Type B pancreatic cell (in vitro differentiated cells): Measurements from ENCODE around the gene NUP50. TPM values are rescaled to one million over a fixed set of nuclear protein-coding genes. Genes with fewer than 3 reads are reported as not detected.

Experiments used
- DNase-seq: peaks from one replicate; pipeline ENCODE4 v3.0.0; 2021; ENCODE audit warnings: mixed read lengths; ENCODE audit not compliant: unreplicated experiment; ENCODE audit errors: extremely low spot score
- H3K27ac Mint-ChIP-seq: 2 replicates; pipeline ENCODE4 v1.8.0; 2021; ENCODE audit warnings: mild to moderate bottlenecking, mixed read lengths
- H3K27me3 Mint-ChIP-seq: 2 replicates; pipeline ENCODE4 v1.8.0; 2021; ENCODE audit warnings: mixed read lengths
- H3K36me3 Mint-ChIP-seq: 2 replicates; pipeline ENCODE4 v1.8.0; 2021; ENCODE audit warnings: mixed read lengths
- H3K4me1 Mint-ChIP-seq: one replicate; pipeline ENCODE4 v1.8.0; 2021; ENCODE audit warnings: mixed read lengths; ENCODE audit not compliant: unreplicated experiment
- H3K4me3 Mint-ChIP-seq: 2 replicates; pipeline ENCODE4 v1.8.0; 2021; ENCODE audit warnings: mild to moderate bottlenecking, mixed read lengths
- H3K9me3 Mint-ChIP-seq: 2 replicates; pipeline ENCODE4 v1.8.0; 2021; ENCODE audit warnings: mixed read lengths
- CTCF ChIP-seq: fragments of 200-600 bp; sonication (generic); conservative IDR thresholded peaks from 2 replicates; pipeline ENCODE4 v1.5.0; 2021; ENCODE audit warnings: antibody characterized with exemption, mild to moderate bottlenecking
- microRNA-seq: library from miRNA; unstranded; fragments of <30 nt; microRNA quantifications from one replicate; pipeline ENCODE4, GENCODE V29; 2020
- total RNA-seq: library from RNA; stranded (reverse); gene quantifications from 2 replicates; pipeline ENCODE4 v1.2.1, GENCODE V29; 2021; ENCODE audit warnings: low replicate concordance

Gene NUP50
- total RNA-seq, 1 donor from 2014 or later = 83.6 TPM

- H3K4me1 Mint-ChIP-seq = peaks cover 19% of the 10 kb centered on the region
- no peak overlapping the region for H3K4me3 Mint-ChIP-seq
- no peaks in the 10 kb centered on the region for H3K27me3 Mint-ChIP-seq
- H3K27ac Mint-ChIP-seq = no peak overlapping the region
- H3K36me3 Mint-ChIP-seq = no peaks in the 10 kb centered on the region
- H3K9me3 Mint-ChIP-seq = no peaks in the 10 kb centered on the region
- TF ChIP-seq CTCF = no peak
- DNase-seq = no peak
Observed at GRCh38 chr22:45233827-45234226, 70.1 kb downstream of the NUP50 start.

DNA sequence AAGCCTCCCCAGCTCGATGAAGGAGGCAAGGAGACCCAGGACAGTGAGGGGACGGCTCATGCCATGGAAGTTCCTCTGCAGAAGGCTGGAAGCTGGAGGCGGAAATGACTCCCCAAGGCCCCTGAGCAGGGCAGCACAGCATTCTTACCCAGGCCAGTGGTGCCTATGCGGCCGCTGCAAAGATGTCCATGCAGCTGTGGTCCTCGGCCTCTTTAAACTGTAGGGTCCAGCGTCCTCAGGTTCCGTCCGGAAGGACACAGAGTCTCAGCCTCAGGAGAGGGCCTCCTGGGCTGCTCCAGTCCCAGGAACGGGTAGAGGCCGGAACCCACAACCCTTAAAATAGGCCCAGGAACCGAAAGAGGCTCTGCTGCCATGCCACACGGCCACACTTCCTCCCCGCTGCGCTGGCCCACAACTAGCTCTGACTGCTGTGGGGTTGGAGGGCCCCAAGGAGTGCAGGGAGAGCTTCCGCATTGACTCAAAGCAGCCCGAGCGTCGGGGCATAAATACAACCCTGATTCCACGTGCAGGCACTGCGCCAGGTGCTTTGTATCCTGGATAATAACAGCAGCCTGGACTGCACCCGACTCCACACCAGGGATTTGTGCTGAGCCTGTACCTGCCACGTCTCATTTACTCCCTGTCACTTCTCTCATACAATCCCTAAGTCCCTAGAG is 71.5 kb downstream of the NUP50 start:
- Mint-ChIP-seq H3K9me3 (no peaks in the 10 kb centered on the region), H3K4me3 (no peak overlapping the region), H3K36me3 (no peaks in the 10 kb centered on the region), H3K4me1 (peaks cover 28% of the 10 kb centered on the region), H3K27ac (no peak overlapping the region), H3K27me3 (no peaks in the 10 kb centered on the region)
- TF ChIP-seq CTCF = no peak
- no peak for DNase-seq

GRCh38 chr22:45235851-45236342 is 72.2 kb downstream of the NUP50 start:
- no peaks in the 10 kb centered on the region for H3K36me3 Mint-ChIP-seq
- no peak overlapping the region for H3K4me3 Mint-ChIP-seq
- H3K27ac Mint-ChIP-seq = no peak overlapping the region
- H3K27me3 Mint-ChIP-seq = no peaks in the 10 kb centered on the region
- no peaks in the 10 kb centered on the region for H3K9me3 Mint-ChIP-seq
- no peak for DNase-seq
- TF ChIP-seq CTCF = no peak
- H3K4me1 Mint-ChIP-seq = peaks cover 28% of the 10 kb centered on the region

DNA sequence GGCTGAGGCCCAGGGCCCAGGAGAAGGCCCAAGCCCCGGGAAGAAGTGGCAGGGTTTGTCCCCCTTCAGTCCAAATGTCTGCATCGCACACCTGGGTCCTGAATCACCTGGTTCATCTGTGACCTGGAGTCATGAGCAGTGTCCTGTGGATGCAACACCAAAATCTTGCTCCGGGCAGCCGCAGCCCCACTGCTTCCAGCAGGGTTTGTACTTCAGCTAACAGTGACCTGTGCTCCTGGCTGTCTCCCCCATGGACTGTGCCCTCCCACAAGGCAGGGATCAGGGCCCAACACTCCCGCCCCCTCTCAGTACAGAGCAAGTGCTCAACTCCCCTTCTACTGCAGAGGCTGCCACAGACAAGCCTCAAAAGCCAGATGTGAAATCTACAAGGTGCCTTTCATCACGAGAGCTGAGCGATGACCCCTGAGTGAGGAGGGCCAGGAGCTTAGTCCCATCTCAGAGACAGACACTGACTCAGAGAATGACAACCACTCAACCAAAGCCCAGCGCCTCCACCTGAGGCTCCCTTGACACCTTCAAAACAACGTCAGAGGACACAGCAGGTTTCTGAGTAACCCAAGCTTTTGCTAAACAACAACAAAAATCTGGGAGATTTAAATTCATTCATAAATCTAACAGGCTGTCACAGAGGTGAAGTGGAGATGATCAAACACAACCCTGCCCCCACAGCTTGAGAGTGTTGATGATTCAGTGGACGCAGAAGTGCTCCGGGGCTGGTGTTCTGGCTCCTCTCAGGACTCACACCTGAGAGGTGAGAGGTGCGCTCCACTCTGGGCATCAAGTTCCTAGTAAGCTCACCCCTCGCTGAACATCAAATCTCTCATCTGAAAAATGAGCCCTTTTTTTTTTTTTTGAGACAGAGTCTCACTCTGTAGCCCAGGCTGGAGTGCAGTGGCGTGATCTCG is 73.6 kb downstream of the NUP50 start:
- peak overlapping the region; percentile 52 for H3K4me3 Mint-ChIP-seq
- H3K27ac Mint-ChIP-seq = peak overlapping the region; percentile 39
- no peaks in the 10 kb centered on the region for H3K9me3 Mint-ChIP-seq
- no peak for DNase-seq
- no peaks in the 10 kb centered on the region for H3K36me3 Mint-ChIP-seq
- no peaks in the 10 kb centered on the region for H3K27me3 Mint-ChIP-seq
- no peak for TF ChIP-seq CTCF
- H3K4me1 Mint-ChIP-seq = peaks cover 24% of the 10 kb centered on the region

Small RNA genes within 50 kb of the gene (microRNA-seq; reads per million reads assigned to microRNA genes)
- gene MIR1249 = 3.9 reads per million, percentile 13 among the genes with 10 or more reads in this experiment

Other genes with a start within 250 kb of the NUP50 start
- 2.1 and 19.0 TPM in 2 replicates for gene PHF21B, start 153.9 kb upstream of the NUP50 start, total RNA-seq
- gene KIAA0930, start 77.0 kb downstream of the NUP50 start, total RNA-seq = 54.1 and 68.0 TPM in 2 replicates
- 0.29 and 0.62 TPM in 2 replicates for gene UPK3A, start 121.0 kb downstream of the NUP50 start, total RNA-seq
- gene FAM118A, start 146.0 kb downstream of the NUP50 start, total RNA-seq = 89.7 and 121 TPM in 2 replicates
- 0.07 TPM in 1 of 2 replicates, not detected in the other for gene SMC1B, start 249.7 kb downstream of the NUP50 start, total RNA-seq
- gene RIBC2, start 249.8 kb downstream of the NUP50 start, total RNA-seq = 5.1 and 8.8 TPM in 2 replicates